ENCODE results near the gene OR2T8.
"Not testable (repeated sequence)": the region's sequence is repeated elsewhere in the genome, so short reads cannot be mapped to it uniquely, and the experiment has no call there.

OR2T8 gene

GRCh38 chr1:247913786-247914185 is 6.3 kb upstream of the OR2T8 start:
- Histone ChIP-seq H3K4me3 (ENCODE audit: low read length in 2 of 2) (no peak overlapping the region), H3K9me3 (ENCODE audit: control insufficient read depth in 2 of 2, low read length in 2 of 2) (peaks cover 0 to 2% of the 10 kb centered on the region in 2 donors), H3K36me3 (ENCODE audit: control insufficient read depth in 2 of 2, insufficient read depth in 2 of 2, low read length in 2 of 2) (no peaks in the 10 kb centered on the region), H3K27ac (ENCODE audit: low read depth in 2 of 2, low read length in 2 of 2) (no peak overlapping the region), H3K9ac (ENCODE audit: low read depth in 1 of 2, low read length in 2 of 2) (no peak overlapping the region), H3K27me3 (ENCODE audit: control insufficient read depth in 2 of 2, insufficient read depth in 2 of 2, low read length in 2 of 2) (no peaks in the 10 kb centered on the region), H3K4me1 (ENCODE audit: control insufficient read depth in 2 of 2, insufficient read depth in 2 of 2, low read length in 2 of 2) (no peaks in the 10 kb centered on the region)

DNA sequence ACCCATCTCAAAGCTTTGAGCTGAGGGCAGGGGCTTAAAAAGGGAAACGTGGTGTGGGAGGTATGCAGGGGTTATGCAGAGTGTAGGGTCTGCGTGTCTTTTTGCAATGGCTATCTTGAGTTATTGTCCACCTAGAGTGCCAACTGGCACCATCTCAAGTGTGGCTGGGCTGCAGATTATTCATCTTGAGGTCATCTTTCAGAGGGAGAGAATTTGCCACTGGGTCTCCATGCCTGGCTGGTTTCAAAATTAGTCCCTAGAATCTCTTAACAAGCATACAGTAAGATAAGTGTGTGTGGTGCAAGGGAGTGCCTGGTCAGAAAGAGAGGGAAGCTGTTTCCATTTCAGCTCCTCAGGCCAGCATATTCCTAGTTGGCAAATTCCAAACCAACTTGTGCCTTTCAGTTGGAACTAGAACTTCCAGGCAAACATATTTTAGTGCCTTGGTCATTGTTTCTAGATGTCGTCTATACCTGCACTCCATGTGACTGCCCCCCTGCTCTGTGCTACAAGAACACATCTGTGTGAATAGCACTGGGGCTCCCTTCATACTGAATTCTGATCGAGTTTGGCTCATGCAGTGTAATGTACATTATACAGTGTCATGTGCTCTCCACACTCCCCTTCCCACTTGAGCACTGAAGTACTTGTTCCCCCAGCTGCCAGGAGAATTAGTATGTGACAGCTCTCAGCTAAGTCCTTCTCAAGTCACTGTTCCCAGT is 5.0 kb upstream of the OR2T8 start:
- Histone ChIP-seq H3K9me3 (ENCODE audit: control insufficient read depth in 2 of 2, low read length in 2 of 2) (peaks cover 0 to 2% of the 10 kb centered on the region in 2 donors), H3K36me3 (ENCODE audit: control insufficient read depth in 2 of 2, insufficient read depth in 2 of 2, low read length in 2 of 2) (no peaks in the 10 kb centered on the region), H3K27ac (ENCODE audit: low read depth in 2 of 2, low read length in 2 of 2) (no peak overlapping the region), H3K4me3 (ENCODE audit: low read length in 2 of 2) (no peak overlapping the region), H3K27me3 (ENCODE audit: control insufficient read depth in 2 of 2, insufficient read depth in 2 of 2, low read length in 2 of 2) (no peaks in the 10 kb centered on the region), H3K9ac (ENCODE audit: low read depth in 1 of 2, low read length in 2 of 2) (no peak overlapping the region), H3K4me1 (ENCODE audit: control insufficient read depth in 2 of 2, insufficient read depth in 2 of 2, low read length in 2 of 2) (no peaks in the 10 kb centered on the region)

DNA sequence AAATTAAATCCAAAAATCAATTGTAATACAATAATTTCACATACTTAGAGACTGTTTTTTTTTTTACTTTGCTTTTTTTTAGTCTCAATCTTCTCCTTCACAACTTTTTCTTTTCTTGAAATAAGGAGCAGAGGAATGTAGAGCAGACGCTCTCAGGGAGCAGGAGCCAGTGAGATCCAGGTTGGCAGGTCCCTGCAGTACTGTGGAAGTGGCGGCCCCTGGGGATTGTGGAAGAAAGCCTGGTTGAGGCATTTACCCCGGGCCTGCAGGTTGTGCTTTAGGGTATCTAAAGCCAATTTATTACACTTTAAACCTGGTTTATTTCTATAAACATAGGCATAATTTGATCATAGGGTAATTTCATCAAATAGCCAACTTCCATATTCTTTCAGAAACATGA is 3.9 kb downstream of the OR2T8 start:
- Histone ChIP-seq H3K9ac (ENCODE audit: low read depth in 1 of 2, low read length in 2 of 2) (no peak overlapping the region), H3K27ac (ENCODE audit: low read depth in 2 of 2, low read length in 2 of 2) (no peak overlapping the region), H3K27me3 (ENCODE audit: control insufficient read depth in 2 of 2, insufficient read depth in 2 of 2, low read length in 2 of 2) (no peaks in the 10 kb centered on the region), H3K4me1 (ENCODE audit: control insufficient read depth in 2 of 2, insufficient read depth in 2 of 2, low read length in 2 of 2) (no peaks in the 10 kb centered on the region), H3K36me3 (ENCODE audit: control insufficient read depth in 2 of 2, insufficient read depth in 2 of 2, low read length in 2 of 2) (no peaks in the 10 kb centered on the region), H3K9me3 (ENCODE audit: control insufficient read depth in 2 of 2, low read length in 2 of 2) (no peaks in the 10 kb centered on the region), H3K4me3 (ENCODE audit: low read length in 2 of 2) (no peak overlapping the region)

GRCh38 chr1:247924868-247925267 is 4.8 kb downstream of the OR2T8 start, which contains the start of gene OR2AJ1:
Gene OR2AJ1 (plus strand): TSS chr1:247924889. CDS start chr1:247933769, 8,880 bp downstream.
- H3K27me3 ChIP-seq (ENCODE audit: control insufficient read depth in 2 of 2, insufficient read depth in 2 of 2, low read length in 2 of 2): no peaks in the 10 kb centered on the region
- no peaks in the 10 kb centered on the region for H3K36me3 ChIP-seq (ENCODE audit: control insufficient read depth in 2 of 2, insufficient read depth in 2 of 2, low read length in 2 of 2)
- H3K27ac ChIP-seq (ENCODE audit: low read depth in 2 of 2, low read length in 2 of 2): no peak within 1 kb of the TSS
- no peaks in the 10 kb centered on the region for H3K9me3 ChIP-seq (ENCODE audit: control insufficient read depth in 2 of 2, low read length in 2 of 2)
- H3K9ac ChIP-seq (ENCODE audit: low read depth in 1 of 2, low read length in 2 of 2): no peak within 1 kb of the TSS
- no peak within 1 kb of the TSS for H3K4me3 ChIP-seq (ENCODE audit: low read length in 2 of 2)
- no peaks in the 10 kb centered on the region for H3K4me1 ChIP-seq (ENCODE audit: control insufficient read depth in 2 of 2, insufficient read depth in 2 of 2, low read length in 2 of 2)

- no peak overlapping the region for H3K9ac ChIP-seq (ENCODE audit: low read depth in 1 of 2, low read length in 2 of 2)
- no peaks in the 10 kb centered on the region for H3K36me3 ChIP-seq (ENCODE audit: control insufficient read depth in 2 of 2, insufficient read depth in 2 of 2, low read length in 2 of 2)
- H3K9me3 ChIP-seq (ENCODE audit: control insufficient read depth in 2 of 2, low read length in 2 of 2): peaks cover 3% of the 10 kb centered on the region in 2 donors
- no peaks in the 10 kb centered on the region for H3K27me3 ChIP-seq (ENCODE audit: control insufficient read depth in 2 of 2, insufficient read depth in 2 of 2, low read length in 2 of 2)
- H3K4me3 ChIP-seq (ENCODE audit: low read length in 2 of 2): no peak overlapping the region
- no peaks in the 10 kb centered on the region for H3K4me1 ChIP-seq (ENCODE audit: control insufficient read depth in 2 of 2, insufficient read depth in 2 of 2, low read length in 2 of 2)
- no peak overlapping the region for H3K27ac ChIP-seq (ENCODE audit: low read depth in 2 of 2, low read length in 2 of 2)
These were observed 13.9 kb downstream of the OR2T8 start for GRCh38 chr1:247933989-247934388.

- H3K4me1 ChIP-seq (ENCODE audit: control insufficient read depth in 2 of 2, insufficient read depth in 2 of 2, low read length in 2 of 2): no peaks in the 10 kb centered on the region
- no peaks in the 10 kb centered on the region for H3K27me3 ChIP-seq (ENCODE audit: control insufficient read depth in 2 of 2, insufficient read depth in 2 of 2, low read length in 2 of 2)
- no peak overlapping the region for H3K4me3 ChIP-seq (ENCODE audit: low read length in 2 of 2)
- no peaks in the 10 kb centered on the region for H3K36me3 ChIP-seq (ENCODE audit: control insufficient read depth in 2 of 2, insufficient read depth in 2 of 2, low read length in 2 of 2)
- H3K9ac ChIP-seq (ENCODE audit: low read depth in 1 of 2, low read length in 2 of 2): no peak overlapping the region
- H3K9me3 ChIP-seq (ENCODE audit: control insufficient read depth in 2 of 2, low read length in 2 of 2): peaks cover 3% of the 10 kb centered on the region in 2 donors
- H3K27ac ChIP-seq (ENCODE audit: low read depth in 2 of 2, low read length in 2 of 2): no peak overlapping the region
These were observed 15.7 kb downstream of the OR2T8 start for GRCh38 chr1:247935781-247936180.

DNA sequence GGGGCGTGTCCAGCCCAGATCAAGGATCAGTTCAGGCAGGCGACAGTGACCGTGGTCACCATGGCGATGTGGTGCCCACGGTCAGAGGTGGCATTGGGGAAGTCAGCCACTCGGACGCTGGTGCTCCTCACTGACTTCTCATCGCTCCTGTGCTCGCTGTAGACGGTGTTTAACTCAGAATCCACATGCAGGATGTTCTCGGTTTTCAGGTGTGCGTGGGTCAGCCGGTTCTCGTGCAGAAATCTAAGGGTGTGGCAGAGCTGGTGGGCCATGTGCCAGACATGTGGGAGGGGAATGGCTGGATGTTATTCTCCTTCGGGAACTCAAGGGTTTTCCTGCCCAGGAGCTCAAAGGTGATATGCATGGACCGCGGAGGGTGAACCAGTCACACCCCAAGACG is 16.4 kb downstream of the OR2T8 start:
- H3K36me3 ChIP-seq (ENCODE audit: control insufficient read depth in 2 of 2, insufficient read depth in 2 of 2, low read length in 2 of 2): no peaks in the 10 kb centered on the region
- no peaks in the 10 kb centered on the region for H3K4me1 ChIP-seq (ENCODE audit: control insufficient read depth in 2 of 2, insufficient read depth in 2 of 2, low read length in 2 of 2)
- H3K27me3 ChIP-seq (ENCODE audit: control insufficient read depth in 2 of 2, insufficient read depth in 2 of 2, low read length in 2 of 2): no peaks in the 10 kb centered on the region
- peaks cover 3% of the 10 kb centered on the region in 2 donors for H3K9me3 ChIP-seq (ENCODE audit: control insufficient read depth in 2 of 2, low read length in 2 of 2)
- no peak overlapping the region for H3K4me3 ChIP-seq (ENCODE audit: low read length in 2 of 2)
- no peak overlapping the region for H3K27ac ChIP-seq (ENCODE audit: low read depth in 2 of 2, low read length in 2 of 2)
- no peak overlapping the region for H3K9ac ChIP-seq (ENCODE audit: low read depth in 1 of 2, low read length in 2 of 2)

- not testable (repeated sequence) for H3K4me3 ChIP-seq (ENCODE audit: low read length in 2 of 2); H3K4me1 ChIP-seq (ENCODE audit: control insufficient read depth in 2 of 2, insufficient read depth in 2 of 2, low read length in 2 of 2); H3K9me3 ChIP-seq (ENCODE audit: control insufficient read depth in 2 of 2, low read length in 2 of 2); H3K27ac ChIP-seq (ENCODE audit: low read depth in 2 of 2, low read length in 2 of 2); H3K9ac ChIP-seq (ENCODE audit: low read depth in 1 of 2, low read length in 2 of 2); H3K27me3 ChIP-seq (ENCODE audit: control insufficient read depth in 2 of 2, insufficient read depth in 2 of 2, low read length in 2 of 2); H3K36me3 ChIP-seq (ENCODE audit: control insufficient read depth in 2 of 2, insufficient read depth in 2 of 2, low read length in 2 of 2)
These were observed 17.1 kb downstream of the OR2T8 start for GRCh38 chr1:247936965-247937734.

DNA sequence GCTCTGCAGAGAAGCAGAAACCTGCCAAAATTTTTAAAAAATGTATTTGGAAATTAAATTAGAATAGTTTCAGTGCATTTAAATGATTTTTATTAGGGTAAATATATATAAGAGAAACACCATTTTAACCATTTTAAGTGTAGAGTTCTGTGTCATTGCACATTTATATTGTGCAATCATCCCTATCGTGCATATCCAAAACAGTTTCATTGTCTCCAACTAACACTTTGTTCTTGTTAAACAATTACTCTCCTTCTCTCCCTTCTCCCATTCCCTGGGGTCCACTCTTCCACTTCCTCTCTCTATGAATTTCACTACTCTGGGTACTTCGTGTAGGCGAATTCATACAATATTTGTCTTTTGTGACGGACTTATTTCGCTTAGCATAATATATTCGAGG is 22.6 kb downstream of the OR2T8 start:
- H3K4me3 ChIP-seq (ENCODE audit: low read length in 2 of 2): no peak overlapping the region
- H3K4me1 ChIP-seq (ENCODE audit: control insufficient read depth in 2 of 2, insufficient read depth in 2 of 2, low read length in 2 of 2): no peaks in the 10 kb centered on the region
- no peaks in the 10 kb centered on the region for H3K36me3 ChIP-seq (ENCODE audit: control insufficient read depth in 2 of 2, insufficient read depth in 2 of 2, low read length in 2 of 2)
- H3K9ac ChIP-seq (ENCODE audit: low read depth in 1 of 2, low read length in 2 of 2): no peak overlapping the region
- H3K9me3 ChIP-seq (ENCODE audit: control insufficient read depth in 2 of 2, low read length in 2 of 2): no peaks in the 10 kb centered on the region
- no peaks in the 10 kb centered on the region for H3K27me3 ChIP-seq (ENCODE audit: control insufficient read depth in 2 of 2, insufficient read depth in 2 of 2, low read length in 2 of 2)
- no peak overlapping the region for H3K27ac ChIP-seq (ENCODE audit: low read depth in 2 of 2, low read length in 2 of 2)

- no peaks in the 10 kb centered on the region for H3K4me1 ChIP-seq (ENCODE audit: control insufficient read depth in 2 of 2, insufficient read depth in 2 of 2, low read length in 2 of 2)
- no peaks in the 10 kb centered on the region for H3K36me3 ChIP-seq (ENCODE audit: control insufficient read depth in 2 of 2, insufficient read depth in 2 of 2, low read length in 2 of 2)
- no peak within 1 kb of the TSS for H3K27ac ChIP-seq (ENCODE audit: low read depth in 2 of 2, low read length in 2 of 2)
- no peak within 1 kb of the TSS for H3K4me3 ChIP-seq (ENCODE audit: low read length in 2 of 2)
- peaks cover 0 to 2% of the 10 kb centered on the region in 2 donors for H3K9me3 ChIP-seq (ENCODE audit: control insufficient read depth in 2 of 2, low read length in 2 of 2)
- no peaks in the 10 kb centered on the region for H3K27me3 ChIP-seq (ENCODE audit: control insufficient read depth in 2 of 2, insufficient read depth in 2 of 2, low read length in 2 of 2)
- no peak within 1 kb of the TSS for H3K9ac ChIP-seq (ENCODE audit: low read depth in 1 of 2, low read length in 2 of 2)
These were observed 28.5 kb downstream of the OR2T8 start, which contains the start of gene OR2L8 for GRCh38 chr1:247948558-247948957. Gene OR2L8 (plus strand): TSS chr1:247948858. CDS start chr1:247948858, 0 bp downstream.
